Caco-2 (cell line): ENCODE data around the gene TAGAP. TPM values are rescaled to one million over a fixed set of nuclear protein-coding genes. Genes with fewer than 3 reads are reported as not detected.

Source experiments
- BruUV-seq: library from RNA; stranded (reverse); fragments of 400-500 nt; replicated peaks from 2 replicates; lab custom pipeline; 2021; lab: Mats Ljungman, UMichigan
- CTCF ChIA-PET: fragments of 300-600 bp; sonication (Branson Sonifier 250); formaldehyde crosslinking; loops from one replicate; lab custom pipeline; 2022; ENCODE audit warnings: antibody characterized with exemption; lab: Charles Lee
- POLR2A ChIA-PET: fragments of 300-600 bp; sonication (Branson Sonifier 250); formaldehyde crosslinking; loops from one replicate; lab custom pipeline; 2022; ENCODE audit warnings: antibody characterized with exemption; lab: Charles Lee
- DNase-seq, 2 experiments: peaks; one replicate each; pipeline versions ENCODE4 v3.0.0 to v3.0.0-alpha.2; 2020 to 2022
- H3K27me3 ChIP-seq: replicated peaks from 2 replicates; pipeline ENCODE4 v1.6.0; 2011; ENCODE audit warnings: low read length; ENCODE audit not compliant: control insufficient read depth, insufficient read depth
- H3K36me3 ChIP-seq: 2 replicates; pipeline ENCODE4 v1.5.1; 2011; ENCODE audit warnings: low read length; ENCODE audit not compliant: control insufficient read depth, insufficient read depth
- H3K4me1 ChIP-seq: fragments of 250-450 bp; sonication (Bioruptor Pico); 2 replicates; pipeline ENCODE4 v1.5.1; 2020; ENCODE audit warnings: mild to moderate bottlenecking
- H3K4me3 ChIP-seq: 2 replicates; pipeline ENCODE4 v1.5.1; 2011; ENCODE audit warnings: low read depth, mild to moderate bottlenecking, control low read depth, low read length
- H3K9me3 ChIP-seq: fragments of 250-450 bp; sonication (Bioruptor Pico); 2 replicates; pipeline ENCODE4 v1.5.1; 2020; ENCODE audit warnings: mild to moderate bottlenecking, moderate library complexity
- H3K27ac Mint-ChIP-seq: one replicate; pipeline ENCODE4 v1.8.0; 2022; ENCODE audit warnings: mixed read lengths; ENCODE audit not compliant: unreplicated experiment
- H3K27me3 Mint-ChIP-seq: one replicate; pipeline ENCODE4 v1.8.0; 2022; ENCODE audit warnings: mixed read lengths; ENCODE audit not compliant: insufficient read depth, unreplicated experiment
- H3K36me3 Mint-ChIP-seq: one replicate; pipeline ENCODE4 v1.8.0; 2022; ENCODE audit warnings: mild to moderate bottlenecking, mixed read lengths; ENCODE audit not compliant: insufficient read depth, unreplicated experiment
- H3K4me1 Mint-ChIP-seq: one replicate; pipeline ENCODE4 v1.8.0; 2022; ENCODE audit warnings: low read depth, mixed read lengths; ENCODE audit not compliant: unreplicated experiment
- H3K4me3 Mint-ChIP-seq: one replicate; pipeline ENCODE4 v1.8.0; 2022; ENCODE audit warnings: mild to moderate bottlenecking, moderate library complexity, mixed read lengths; ENCODE audit not compliant: unreplicated experiment
- H3K9me3 Mint-ChIP-seq: one replicate; pipeline ENCODE4 v1.8.0; 2022; ENCODE audit warnings: mixed read lengths; ENCODE audit not compliant: unreplicated experiment
- CTCF ChIP-seq, 2 experiments: fragments of 200-600 bp in 1 of 2; IDR thresholded peaks; 1 replicate in 1 of 2; 2 replicates in 1 of 2; pipeline versions ENCODE4 v1.5.1 to v1.8.0; 2011 to 2022; ENCODE audit warnings: antibody characterized with exemption in 1 of 2, control low read depth in 1 of 2, inconsistent platforms in 1 of 2, low read depth in 1 of 2, low read length in 1 of 2, mild to moderate bottlenecking in 1 of 2, moderate library complexity in 1 of 2; ENCODE audit not compliant: insufficient read depth in 1 of 2, severe bottlenecking in 1 of 2, unreplicated experiment in 1 of 2
- intact Hi-C: fragments of 100-400 bp; cut with micrococcal nuclease; formaldehyde crosslinking; loops from one replicate; pipeline ENCODE4 v1.10.0; 2022; ENCODE audit not compliant: unreplicated experiment
- total RNA-seq: library from RNA; stranded (reverse); gene quantifications from 2 replicates; pipeline ENCODE4 v1.2.3, GENCODE V29; 2022

Gene TAGAP
- total RNA-seq, 1 experiment from 2014 or later, result not detected

- Histone ChIP-seq H3K9me3 (no peaks in the 10 kb centered on the region), H3K27me3 (no peaks in the 10 kb centered on the region), H3K4me1 (no peaks in the 10 kb centered on the region), H3K4me3 (no peak overlapping the region), H3K36me3 (no peaks in the 10 kb centered on the region)
- intact Hi-C loops, result no loop called here
- CTCF ChIA-PET, result interaction anchor here (1.1 kb wide), 1 partner anchor 57 kb away, joined by 3 read pairs; no protein-coding TSS in a partner anchor
- H3K4me1 Mint-ChIP-seq, result no peaks in the 10 kb centered on the region
- no peak for TF ChIP-seq CTCF (IDR thresholded peaks at IDR 0.05; ENCODE audit: insufficient read depth in 1 of 2, low read depth in 1 of 2, low read length in 1 of 2, severe bottlenecking in 1 of 2, unreplicated experiment in 1 of 2)
- H3K27me3 Mint-ChIP-seq, result peaks cover 20% of the 10 kb centered on the region
- H3K4me3 Mint-ChIP-seq, result no peak overlapping the region
- no peak for DNase-seq
- H3K27ac Mint-ChIP-seq, result no peak overlapping the region
- no TSS peak for BruUV-seq
- H3K9me3 Mint-ChIP-seq, result no peaks in the 10 kb centered on the region
- POLR2A ChIA-PET, result no interaction called here
- H3K36me3 Mint-ChIP-seq, result no peaks in the 10 kb centered on the region
Observed at GRCh38 chr6:159052720-159053119, 7.9 kb upstream of the TAGAP start.

GRCh38 chr6:159047891-159048685 is 3.3 kb upstream of the TAGAP start:
- DNase-seq, result no peak
- Histone ChIP-seq H3K9me3 (no peaks in the 10 kb centered on the region), H3K36me3 (no peaks in the 10 kb centered on the region), H3K4me3 (no peak overlapping the region), H3K4me1 (no peaks in the 10 kb centered on the region), H3K27me3 (no peaks in the 10 kb centered on the region)
- H3K4me1 Mint-ChIP-seq, result no peaks in the 10 kb centered on the region
- H3K4me3 Mint-ChIP-seq, result no peak overlapping the region
- no TSS peak for BruUV-seq
- H3K27me3 Mint-ChIP-seq, result peaks cover 12% of the 10 kb centered on the region
- H3K27ac Mint-ChIP-seq, result no peak overlapping the region
- no peaks in the 10 kb centered on the region for H3K36me3 Mint-ChIP-seq
- no peak for TF ChIP-seq CTCF (IDR thresholded peaks at IDR 0.05; ENCODE audit: insufficient read depth in 1 of 2, low read depth in 1 of 2, low read length in 1 of 2, severe bottlenecking in 1 of 2, unreplicated experiment in 1 of 2)
- H3K9me3 Mint-ChIP-seq, result no peaks in the 10 kb centered on the region
- intact Hi-C loops, result no loop called here
- ChIA-PET POLR2A (no interaction called here), CTCF (no interaction called here)

GRCh38 chr6:159045801-159046200 is 1.0 kb upstream of the TAGAP start:
- Mint-ChIP-seq H3K4me1 (no peaks in the 10 kb centered on the region), H3K27me3 (peaks cover 19% of the 10 kb centered on the region), H3K36me3 (no peaks in the 10 kb centered on the region), H3K27ac (no peak overlapping the region), H3K9me3 (no peaks in the 10 kb centered on the region), H3K4me3 (no peak overlapping the region)
- intact Hi-C loops, result no loop called here
- no peak for TF ChIP-seq CTCF (IDR thresholded peaks at IDR 0.05; ENCODE audit: insufficient read depth in 1 of 2, low read depth in 1 of 2, low read length in 1 of 2, severe bottlenecking in 1 of 2, unreplicated experiment in 1 of 2)
- BruUV-seq, result no TSS peak
- no peak overlapping the region for H3K4me3 ChIP-seq
- H3K27me3 ChIP-seq, result no peaks in the 10 kb centered on the region
- H3K36me3 ChIP-seq, result no peaks in the 10 kb centered on the region
- H3K4me1 ChIP-seq, result no peaks in the 10 kb centered on the region
- DNase-seq, result no peak
- H3K9me3 ChIP-seq, result no peaks in the 10 kb centered on the region
- CTCF ChIA-PET, result no interaction called here
- POLR2A ChIA-PET, result no interaction called here
